Measurements from ENCODE around the gene CCDC85C.
A peak's percentile ranks its signal among the peaks of the same experiment; 100 is the strongest.

Gene CCDC85C

DNA sequence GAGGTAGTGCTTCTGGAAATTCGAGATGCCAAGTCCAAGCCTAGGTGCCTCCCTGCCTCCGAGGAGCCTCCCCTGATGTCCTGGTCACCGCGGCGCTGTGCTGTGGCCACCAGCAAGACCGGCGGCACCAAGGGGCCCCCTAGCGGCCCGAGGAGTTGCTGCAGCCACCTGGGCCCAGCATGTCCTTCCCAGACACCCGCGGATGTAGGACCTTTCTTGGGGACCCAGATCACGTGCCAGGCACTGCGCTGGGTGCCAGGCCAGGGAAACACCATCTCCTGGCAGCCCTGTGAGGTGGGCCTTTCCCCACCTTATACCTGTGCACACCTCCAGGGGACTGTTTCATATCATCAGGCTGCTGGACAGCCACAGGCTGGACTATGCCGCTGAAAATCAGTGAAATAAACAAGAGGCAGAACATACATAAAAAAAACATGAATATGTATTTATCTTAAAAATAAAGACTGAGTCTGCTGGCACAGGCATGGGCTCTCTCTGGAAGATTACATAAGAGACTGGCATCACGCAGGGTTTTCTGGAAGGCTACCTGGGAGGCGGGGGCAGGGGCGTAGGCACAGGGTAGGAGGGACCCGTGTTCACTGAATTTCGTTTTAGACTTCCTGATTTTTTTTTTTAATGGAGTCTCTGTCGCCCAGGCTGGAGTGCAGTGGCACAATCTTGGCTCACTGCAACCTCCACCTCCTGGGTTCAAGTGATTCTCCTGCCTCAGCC is 25.0 kb upstream of the CCDC85C start:
- DNase-seq (ENCODE audit: low read depth), result peak; percentile 32

DNA sequence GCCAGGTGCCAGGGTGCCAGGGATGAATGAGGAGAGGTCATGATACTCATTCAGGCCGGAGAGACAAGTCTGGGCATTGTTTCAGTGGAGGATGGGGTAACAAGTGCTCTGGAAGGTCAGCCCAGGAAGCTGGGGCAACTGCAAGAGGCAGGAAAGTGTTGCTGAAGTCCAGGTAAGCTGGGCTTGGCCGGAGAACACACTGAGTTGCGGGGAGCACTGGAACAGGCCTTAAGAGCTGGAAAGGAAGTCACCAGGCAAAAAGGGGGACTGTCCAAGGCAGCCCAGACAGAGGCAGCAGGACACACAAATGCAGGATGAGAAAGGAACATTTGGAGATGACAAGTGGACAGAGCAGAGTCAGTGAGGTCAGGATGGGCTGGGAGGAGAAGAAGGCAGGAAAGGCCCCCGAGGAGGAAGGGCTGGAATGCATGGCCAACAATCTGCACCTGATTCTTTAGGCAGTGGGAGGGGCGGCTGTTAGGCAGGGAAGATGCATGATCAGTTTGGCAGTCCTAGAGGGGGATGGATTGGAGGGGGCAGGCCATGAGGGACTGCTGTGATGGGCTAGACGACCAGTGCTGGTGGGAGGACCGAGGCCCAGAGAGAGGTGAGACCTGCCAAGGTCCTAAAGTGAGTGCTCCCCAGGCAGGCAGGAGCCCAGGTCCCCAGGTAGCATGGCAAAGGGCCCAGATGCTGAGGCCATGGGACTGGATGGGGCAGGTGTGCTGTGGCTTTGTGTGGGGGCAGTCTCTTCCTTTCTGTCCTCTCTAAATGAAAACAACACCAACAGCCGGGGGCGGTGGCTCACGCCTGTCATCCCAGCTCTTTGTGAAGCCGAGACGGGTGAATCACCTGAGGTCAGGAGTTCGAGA is 23.7 kb upstream of the CCDC85C start:
- no peak for DNase-seq (ENCODE audit: low read depth)

DNA sequence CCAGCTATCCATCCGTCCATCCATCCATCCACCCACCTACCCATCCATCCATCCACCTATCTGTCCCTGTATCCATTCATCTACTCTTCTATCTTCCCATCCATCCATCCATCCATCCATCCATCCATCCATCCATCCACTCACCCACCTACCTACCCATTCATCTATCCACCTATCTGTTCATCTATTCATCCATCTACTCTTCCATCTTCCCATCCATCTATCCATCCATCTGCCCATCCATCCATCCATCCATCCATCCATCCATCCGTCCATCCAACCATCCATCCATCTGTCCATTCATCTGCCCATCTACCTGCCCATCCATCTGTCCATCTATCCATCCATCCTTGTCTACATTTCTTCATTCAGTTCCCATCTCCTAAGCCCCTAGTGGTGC is 23.1 kb upstream of the CCDC85C start:
- DNase-seq (ENCODE audit: low read depth), result no peak

DNA sequence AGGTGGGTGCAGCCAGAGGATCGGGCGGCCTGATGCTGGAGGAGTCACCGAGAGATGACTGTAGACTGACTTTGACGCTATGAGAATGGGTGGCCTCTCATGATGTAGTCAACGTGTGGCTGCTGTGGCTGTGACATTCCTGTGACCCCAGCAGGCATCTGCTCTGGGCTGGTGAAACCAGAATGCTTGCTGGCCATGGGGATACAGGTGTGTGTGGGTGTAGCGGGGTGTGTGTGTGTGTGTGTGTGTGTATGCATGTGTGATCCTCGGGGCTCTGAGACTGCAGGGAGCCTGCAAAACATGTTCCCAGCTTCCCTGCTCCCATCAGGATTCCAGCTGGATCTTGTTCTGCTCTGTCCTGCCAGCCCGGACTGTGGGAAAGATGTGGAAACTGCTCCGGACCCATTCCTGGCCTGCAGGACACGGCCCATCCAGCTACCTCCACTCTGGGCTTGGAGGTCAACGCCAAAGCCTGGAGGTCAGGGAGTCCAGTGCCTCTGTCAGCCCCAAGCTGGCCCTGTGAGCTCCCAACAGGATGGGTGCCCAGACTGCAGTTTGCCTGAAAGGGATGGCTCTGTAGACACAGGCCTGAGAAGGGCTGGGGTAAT is 22.1 kb upstream of the CCDC85C start:
- DNase-seq (ENCODE audit: low read depth), result no peak

DNA sequence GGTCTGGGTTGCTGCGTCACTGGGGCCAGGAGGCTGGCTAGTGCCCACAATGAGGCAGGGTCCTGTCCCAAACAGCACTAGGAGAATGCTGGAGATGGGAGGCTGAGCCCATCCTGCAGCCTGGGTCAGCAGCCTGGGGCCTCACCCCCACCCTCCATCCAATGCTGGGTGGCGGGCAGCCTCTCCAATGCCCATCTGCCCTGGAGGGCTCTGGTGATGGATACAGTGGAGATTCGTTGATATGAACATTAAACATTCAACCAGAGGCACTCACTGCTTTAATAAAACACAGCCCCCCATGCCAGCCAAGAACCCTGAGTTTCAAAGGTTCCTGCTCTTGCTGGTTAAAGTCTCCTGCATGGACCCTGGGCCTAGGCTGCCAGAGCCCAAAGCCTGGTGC is 21.5 kb upstream of the CCDC85C start:
- no peak for DNase-seq (ENCODE audit: low read depth)

DNA sequence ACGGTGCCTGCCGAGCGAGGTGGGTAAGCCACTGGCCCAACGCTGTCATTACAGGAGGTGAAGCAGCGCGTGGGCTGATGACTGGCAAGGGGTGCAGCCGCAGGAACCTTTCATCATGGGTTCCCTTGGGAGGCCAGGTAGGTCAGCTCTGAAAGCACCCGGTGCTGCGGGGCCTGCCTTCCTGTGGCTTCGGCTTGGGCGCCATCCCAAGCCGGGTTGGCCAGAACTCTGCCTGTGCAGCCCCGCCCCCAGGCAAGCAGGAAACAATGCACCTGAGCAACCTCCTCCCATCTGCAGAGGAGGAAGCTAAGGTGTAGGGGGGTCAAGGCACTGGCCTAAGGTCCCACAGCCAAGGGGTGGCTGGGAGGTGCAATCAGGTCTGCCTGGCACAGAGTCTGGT is 21.0 kb upstream of the CCDC85C start:
- DNase-seq (ENCODE audit: low read depth), result no peak

DNA sequence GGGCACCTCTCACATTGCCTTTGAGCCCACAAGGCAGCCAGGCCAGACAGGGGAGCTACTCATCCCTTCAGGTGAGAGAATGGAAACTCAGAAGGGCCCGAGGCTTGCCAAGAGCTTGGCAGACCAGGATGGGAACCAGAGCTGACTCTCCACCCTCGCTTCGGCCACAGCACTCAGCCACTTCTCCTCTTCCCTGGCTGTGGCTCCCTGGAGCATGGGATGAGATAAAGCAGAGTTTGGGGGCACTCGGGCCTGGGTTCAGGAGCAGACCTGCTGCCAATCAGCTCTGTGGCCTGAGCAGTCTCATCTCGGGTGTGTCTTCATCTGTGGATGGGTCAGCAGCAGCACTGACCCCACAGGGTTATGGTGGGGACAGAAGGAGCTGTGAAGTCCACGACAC is 20.0 kb upstream of the CCDC85C start:
- DNase-seq (ENCODE audit: low read depth), result no peak

DNA sequence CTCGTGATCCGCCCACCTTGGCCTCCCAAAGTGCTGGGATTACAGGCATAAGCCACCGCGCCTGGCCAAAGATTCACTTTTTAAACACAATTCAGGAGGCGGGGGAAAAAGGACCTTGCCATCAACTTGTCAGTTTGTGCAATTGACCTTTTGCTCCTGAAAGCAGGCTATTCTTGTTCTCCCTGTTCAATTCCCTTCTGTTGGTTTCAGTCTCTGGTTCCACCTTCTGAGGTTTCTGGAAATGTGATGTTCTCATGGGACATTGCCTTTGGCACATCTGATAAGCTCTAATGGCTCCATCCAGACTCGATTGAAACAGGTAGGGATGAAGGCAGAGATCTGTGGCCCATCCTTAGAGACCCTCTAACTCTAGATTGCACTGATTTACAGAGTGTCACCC is 17.9 kb upstream of the CCDC85C start:
- DNase-seq (ENCODE audit: low read depth), result no peak

DNA sequence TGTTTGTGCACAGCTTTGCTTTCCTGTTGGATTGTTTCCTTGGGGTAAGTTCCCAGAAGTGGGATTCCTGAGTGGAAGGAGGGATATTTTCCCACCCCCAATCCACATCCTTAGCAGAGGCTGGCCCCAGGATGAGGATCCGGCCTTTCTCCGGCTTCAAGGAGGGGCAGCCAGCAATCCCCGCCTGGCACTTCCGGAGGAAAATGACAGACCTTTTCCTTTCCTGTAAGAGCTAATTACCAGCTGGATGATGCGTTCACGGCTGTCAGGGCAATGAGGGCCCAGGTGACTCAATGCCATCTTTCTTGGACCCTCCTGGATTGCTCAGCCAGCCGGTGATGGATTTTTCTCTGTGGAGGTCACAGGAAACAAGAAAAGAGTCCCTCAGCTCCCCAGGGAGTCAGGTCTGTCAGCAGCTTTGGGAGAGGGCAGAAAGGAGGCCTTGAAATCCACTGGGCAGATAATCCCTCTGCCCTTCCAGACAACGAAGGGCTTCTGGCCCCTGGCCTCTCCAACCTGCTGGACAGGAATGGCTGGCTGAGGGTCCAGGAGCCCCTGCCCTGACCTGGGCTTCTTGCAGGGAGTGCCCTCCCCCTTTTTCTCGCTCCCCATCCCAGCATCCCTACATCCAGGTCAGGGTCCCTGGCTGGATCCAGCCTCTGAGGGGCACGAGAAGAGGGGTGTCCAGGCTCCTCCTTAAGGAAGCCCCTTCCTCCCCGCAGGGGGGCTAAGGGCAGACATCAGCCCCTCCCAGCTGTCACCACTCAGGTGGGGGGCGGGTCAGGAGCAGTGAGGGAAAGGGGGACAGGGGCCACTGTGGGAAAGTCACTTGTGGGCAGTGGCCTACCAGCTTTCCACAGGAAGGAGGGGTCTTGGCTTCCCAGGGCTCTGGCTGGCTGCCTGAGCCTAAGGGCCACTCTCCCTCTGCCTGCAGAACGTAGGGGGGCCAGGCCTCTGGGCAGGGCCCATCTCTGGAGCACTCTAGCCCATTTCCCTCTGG is 16.1 kb upstream of the CCDC85C start:
- DNase-seq (ENCODE audit: low read depth), result no peak

DNA sequence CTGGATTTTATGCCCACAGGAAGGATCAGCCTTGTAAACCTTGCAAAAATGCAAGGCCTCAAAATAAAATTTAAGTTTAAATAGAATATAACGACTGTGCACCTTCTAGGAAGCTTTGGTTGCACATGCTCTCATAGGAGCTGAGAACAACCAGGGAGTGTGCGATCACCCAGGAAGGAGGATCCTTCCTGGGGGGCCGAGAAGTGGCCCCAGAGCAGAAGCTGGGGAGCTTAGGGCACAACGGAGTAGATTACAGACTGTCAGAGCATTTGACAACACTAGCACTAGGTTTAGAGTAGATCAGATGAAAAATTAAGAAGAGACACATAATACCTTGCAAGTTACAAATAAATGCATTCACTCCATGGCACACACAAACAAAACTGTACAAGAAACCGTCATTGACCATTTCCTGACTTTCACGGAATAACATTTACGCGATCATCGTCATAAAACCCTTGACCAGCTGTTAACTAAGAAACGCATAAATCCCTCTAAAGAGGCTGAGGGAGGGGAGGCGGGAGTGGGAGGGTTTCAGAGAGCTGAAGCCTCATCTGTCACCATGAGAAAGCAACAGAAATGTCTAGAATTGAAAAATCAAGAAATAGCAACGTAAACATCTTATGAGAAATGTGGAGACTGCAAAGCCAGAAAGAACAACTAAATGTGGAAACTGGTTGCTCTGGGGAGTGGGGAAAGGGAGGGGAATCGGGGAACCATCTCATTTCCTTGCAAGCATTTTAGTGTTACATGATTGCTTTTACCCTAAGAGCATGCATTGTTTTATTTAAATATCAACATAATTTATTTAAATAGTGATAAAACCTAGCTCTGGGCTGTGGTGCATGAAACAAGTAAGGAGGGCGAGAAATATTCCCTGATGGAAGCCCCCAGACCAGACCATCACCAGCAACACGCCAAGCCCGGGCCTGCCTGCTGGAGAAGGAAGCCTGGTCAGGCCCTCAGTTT is 13.1 kb upstream of the CCDC85C start:
- DNase-seq (ENCODE audit: low read depth), result no peak

DNA sequence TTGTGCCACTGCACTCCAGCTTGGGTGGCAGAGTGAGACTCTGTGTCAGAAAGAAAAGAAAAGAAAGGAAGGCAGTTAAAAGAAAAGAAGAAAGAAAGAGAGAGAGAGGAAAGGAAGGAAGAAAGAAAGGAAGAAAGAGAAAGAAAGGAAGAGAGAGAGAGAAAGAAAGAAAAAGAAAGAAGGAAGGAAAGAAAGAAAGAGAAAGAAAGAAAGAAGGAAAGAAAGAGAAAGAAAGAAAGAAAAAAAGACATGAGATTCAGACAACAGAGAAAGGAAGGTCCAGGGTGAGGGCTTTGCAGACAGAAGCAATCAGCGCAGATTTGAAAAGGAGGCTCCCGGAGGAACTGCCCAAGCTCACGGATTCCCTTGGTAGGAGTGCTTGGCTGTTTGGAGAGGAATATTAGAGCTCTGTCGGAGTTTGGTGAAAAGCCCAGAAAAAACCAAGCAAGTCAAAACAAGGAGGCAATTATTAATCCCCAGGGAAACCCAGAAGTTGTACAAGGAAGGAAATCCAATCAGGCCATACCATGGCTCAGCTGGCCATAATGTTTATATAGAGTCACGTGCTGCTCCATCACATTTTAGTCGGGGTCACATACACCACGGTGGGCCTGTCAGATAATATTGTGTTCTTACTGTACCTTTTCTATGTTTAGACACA is 11.6 kb upstream of the CCDC85C start:
- DNase-seq (ENCODE audit: low read depth), result no peak

DNA sequence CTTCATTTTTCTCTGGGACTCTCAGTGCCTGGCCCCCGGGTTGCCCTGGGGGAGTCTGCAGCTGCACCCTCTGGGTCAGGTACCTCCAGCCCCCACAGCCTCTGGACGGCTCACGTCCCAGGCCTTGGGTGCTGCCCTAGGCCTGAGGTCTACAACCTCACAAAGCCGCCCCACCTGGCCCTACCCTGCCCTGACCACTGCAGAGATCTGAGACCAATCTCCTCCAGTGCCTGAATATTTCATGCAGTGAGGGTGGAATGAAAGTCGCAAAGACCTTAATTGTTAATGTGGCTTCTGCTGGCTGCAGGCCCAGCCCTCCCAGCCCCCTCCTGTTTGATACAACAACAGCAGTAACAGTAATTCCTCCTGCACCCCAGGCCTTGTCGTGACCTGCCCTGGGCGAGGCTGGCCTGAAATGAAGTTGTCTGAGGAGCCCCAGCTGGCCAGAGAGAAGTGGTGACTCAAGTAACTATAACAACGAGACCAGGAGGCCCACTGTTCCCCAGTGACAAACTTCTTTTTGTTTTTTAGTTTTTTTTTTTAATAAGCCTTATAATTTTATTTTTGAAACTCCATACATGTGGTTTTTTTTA is 8.8 kb upstream of the CCDC85C start:
- no peak for DNase-seq (ENCODE audit: low read depth)

DNA sequence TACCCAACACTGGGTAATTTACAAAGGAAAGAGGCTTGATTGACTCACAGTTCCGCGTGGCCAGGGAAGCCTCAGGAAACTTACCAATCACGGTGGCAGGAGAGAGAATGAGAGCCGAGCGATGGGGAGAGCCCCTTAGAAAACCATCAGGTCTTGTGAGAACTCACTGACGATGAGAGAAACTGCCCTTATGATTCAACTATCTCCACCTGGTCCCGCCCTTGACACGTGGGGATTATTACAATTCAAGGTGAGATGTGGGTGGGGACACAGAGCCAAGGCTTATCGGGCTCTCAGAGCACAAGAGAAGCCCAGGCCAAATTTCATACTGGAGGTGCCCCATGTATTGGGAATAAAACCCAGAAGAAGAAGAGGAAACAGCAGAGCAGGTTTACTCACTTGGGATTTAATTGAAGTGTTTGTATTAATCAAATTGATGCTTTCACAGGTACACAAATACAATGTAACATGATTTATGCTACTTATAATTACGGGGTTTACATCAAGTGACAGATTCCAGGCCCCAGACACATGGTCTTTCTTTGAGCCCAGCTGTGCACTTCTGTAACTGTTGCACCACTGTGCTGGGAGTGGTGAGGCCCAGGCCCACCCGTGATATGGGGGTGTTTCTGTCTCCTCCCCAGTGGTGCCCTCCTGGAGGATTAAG is 8.2 kb upstream of the CCDC85C start:
- DNase-seq (ENCODE audit: low read depth), result no peak

DNA sequence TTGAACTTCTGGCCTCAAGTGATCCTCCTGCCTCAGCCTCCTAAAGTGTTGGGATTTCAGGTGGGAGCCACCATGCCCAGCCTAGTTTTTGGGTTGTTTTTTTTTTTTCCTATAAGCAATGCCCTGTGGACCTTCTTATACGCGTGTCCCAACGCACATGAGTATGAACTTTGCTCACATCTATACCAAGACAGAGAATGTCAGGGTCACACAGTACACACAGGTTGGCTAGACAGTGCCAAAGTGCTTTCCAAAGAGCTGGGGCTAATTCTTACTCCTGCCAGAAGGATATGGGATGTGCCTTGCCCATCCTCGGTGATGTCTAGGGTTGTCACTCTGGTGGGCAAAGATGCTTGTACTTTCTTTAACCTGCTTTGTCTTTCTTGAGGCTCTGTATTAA is 7.6 kb upstream of the CCDC85C start:
- DNase-seq (ENCODE audit: low read depth), result no peak

DNA sequence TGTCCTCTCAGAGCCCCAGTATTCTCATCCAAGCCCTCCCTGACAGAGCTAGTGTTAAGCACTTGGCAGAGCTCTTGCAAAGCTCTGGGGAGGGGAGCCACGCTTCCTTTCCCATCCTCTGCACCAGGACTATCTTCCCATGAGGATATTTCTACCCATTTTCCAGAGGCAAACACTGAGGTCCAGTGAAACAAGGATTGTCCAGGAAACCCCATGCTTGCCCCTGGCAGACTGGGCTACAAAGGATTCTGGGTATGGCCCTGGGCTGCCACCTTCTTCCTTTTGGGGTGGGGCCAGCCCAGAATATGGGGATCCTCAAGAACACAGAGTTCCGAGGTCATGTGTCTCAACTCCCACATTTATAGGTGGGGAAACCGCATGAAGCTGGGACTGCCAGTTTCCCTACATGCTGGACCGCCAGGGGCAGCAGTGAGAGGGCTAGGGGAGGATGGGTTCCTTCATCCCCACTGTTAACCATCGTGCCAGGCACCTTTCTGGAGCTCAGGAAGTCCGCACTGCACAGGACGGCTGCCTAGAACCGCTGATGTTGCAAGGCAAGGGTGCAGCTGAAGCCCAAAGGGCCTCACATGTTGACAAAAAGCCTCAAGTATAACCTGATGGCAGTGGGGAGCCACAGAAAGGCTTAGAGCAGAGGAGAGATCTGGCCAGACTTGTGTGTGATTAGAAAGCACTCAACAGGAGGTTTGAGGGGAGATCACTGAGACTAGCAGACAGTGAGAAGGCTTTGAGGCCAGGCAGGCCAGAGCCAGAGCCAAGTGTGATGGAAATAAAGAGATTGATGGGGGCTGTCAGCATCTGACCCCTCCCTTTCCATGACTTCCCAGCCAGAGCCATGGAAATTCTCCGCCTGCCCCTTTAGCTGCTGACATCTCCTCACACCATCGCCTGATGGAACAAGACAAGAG is 5.5 kb upstream of the CCDC85C start:
- DNase-seq (ENCODE audit: low read depth), result peak; percentile 7

DNA sequence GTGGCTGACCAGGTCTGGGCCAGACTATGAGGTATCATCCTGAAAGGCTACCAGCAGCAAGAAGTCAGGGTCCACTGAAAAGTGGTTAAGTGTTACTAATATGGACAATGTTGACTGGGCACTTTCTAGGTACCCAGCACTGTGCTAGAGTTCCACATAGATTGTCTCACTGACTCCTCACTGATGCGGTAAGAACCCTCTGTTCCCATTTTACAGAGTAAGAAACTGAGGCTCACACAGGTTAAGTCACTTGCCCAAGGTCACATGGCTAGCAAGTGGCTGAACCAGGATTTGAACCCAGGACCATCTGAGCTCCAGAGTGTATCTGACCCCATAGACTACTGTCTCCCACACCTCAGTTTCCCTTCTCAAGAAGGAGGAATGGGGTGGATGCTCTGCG is 4.6 kb upstream of the CCDC85C start:
- no peak for DNase-seq (ENCODE audit: low read depth)

DNA sequence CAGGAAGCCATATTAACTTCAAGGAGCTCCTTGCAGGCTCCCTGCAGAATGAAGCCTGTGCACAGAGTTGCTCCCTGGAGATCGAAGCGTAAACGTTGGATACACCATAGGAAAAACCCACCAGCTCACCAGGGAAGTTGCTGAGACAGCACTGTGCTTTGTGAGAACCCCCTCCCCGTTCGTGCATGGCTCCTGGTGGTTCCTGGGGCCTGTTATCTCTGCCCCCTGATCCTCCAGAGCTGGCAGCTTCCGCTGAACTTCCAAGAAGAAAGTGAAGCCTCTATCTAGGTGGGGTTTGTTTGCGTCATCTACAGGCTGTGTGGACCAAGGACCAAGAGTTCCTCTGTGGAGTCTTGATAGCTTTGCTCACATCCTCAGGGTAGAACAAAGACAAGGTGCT is 2.4 kb upstream of the CCDC85C start:
- DNase-seq (ENCODE audit: low read depth), result no peak
